ENCODE measurements around the gene PVR.

Gene PVR

DNA sequence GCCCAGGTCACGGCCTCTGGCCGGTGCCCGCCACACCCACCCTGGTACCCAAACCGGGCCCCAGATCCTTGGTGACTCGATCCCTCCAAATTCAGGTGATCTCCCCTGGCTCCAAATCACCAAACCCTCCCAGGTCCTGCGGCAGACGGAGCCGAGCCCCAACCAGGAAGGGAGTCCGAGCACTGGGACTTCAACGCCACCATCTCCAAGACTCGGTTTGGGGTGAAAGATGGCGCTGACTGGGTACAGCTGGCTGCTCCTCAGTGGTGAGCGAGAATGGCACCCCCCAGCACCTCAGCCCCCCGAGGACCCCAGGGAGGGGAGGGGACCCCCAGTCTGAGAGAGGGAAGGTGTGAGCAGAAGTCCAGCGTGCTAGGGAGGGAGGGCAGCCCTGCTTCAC lies 57.5 kb downstream of the PVR start:
- Histone ChIP-seq H2BK12ac (ENCODE audit: low read length) (no peak overlapping the region), H3K4me1 (ENCODE audit: control insufficient read depth in 1 of 2, insufficient read depth in 2 of 2, low read length in 2 of 2) (no peaks in the 10 kb centered on the region), H3K4ac (ENCODE audit: low read depth, low read length) (no peak overlapping the region), H2AK5ac (ENCODE audit: low read length) (no peak overlapping the region), H3K18ac (ENCODE audit: low read length) (no peak overlapping the region), H3K9ac (ENCODE audit: low read length) (no peak overlapping the region), H3K36me3 (ENCODE audit: control insufficient read depth in 1 of 2, insufficient read depth in 2 of 2, low read length in 2 of 2) (no peaks in the 10 kb centered on the region), H2BK120ac (ENCODE audit: insufficient read depth, low read length, poor library complexity) (no peak overlapping the region), H3K27ac (ENCODE audit: low read depth, low read length) (no peak overlapping the region), H3K9me3 (ENCODE audit: insufficient read depth, low read depth, low read length) (no peaks in the 10 kb centered on the region), H4K12ac (ENCODE audit: low read depth, low read length) (no peak overlapping the region), H4K91ac (ENCODE audit: low read depth, low read length) (no peak overlapping the region), H3K79me1 (ENCODE audit: low read length) (no peaks in the 10 kb centered on the region), H3K14ac (ENCODE audit: low read length) (no peak overlapping the region), H3K4me3 (ENCODE audit: low read depth, low read length) (no peak overlapping the region), H2AFZ (ENCODE audit: insufficient read depth, low read length, poor library complexity) (no peak overlapping the region), H3K27me3 (ENCODE audit: insufficient read depth, low read length) (no peaks in the 10 kb centered on the region), H2BK5ac (ENCODE audit: low read depth, low read length, poor library complexity) (no peak overlapping the region), H3K4me2 (ENCODE audit: low read length) (no peak overlapping the region), H4K8ac (ENCODE audit: low read depth, low read length) (no peak overlapping the region), H3K79me2 (ENCODE audit: control insufficient read depth, insufficient read depth, low read length, poor library complexity) (no peaks in the 10 kb centered on the region), H3K23ac (ENCODE audit: low read length) (no peak overlapping the region)
- WGBS (ENCODE audit: extremely low coverage, insufficient coverage, insufficient read length), result no CpG with 5 or more reads among the region's 15 CpGs
- no peak for DNase-seq

DNA sequence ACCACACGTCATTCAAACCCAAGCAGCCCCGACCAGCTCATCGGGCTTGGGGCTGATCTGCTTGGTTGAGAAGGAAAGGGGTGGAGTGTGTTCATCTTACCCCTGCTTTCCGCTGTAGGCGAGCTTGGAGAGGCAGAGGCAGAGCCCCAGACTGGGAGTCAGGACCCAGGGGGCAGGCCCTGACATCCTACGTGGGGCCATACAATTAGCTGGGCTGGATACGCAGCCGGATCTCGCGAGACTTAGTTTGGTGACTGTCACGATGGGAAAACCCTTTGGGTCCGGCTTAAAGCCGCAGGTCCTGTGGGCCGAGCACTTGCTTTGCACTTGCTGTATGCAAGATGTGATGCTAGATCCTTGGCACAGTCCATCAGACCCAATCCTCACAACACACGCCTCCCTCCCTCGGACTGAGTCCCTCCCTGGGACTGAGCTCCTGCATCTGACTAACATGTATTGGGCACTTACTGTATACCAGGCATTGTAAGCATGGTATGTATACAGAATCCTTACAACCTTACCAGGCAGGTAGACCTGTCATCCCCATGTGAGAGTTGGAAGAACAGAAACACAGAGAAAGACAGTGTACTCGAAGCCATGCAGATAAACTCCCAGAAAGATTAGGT lies 59.0 kb downstream of the PVR start:
- no peak overlapping the region for H3K4me3 ChIP-seq (ENCODE audit: low read depth, low read length)
- no peaks in the 10 kb centered on the region for H3K4me1 ChIP-seq (ENCODE audit: control insufficient read depth in 1 of 2, insufficient read depth in 2 of 2, low read length in 2 of 2)
- H3K23ac ChIP-seq (ENCODE audit: low read length), result no peak overlapping the region
- no peak overlapping the region for H2BK5ac ChIP-seq (ENCODE audit: low read depth, low read length, poor library complexity)
- no peaks in the 10 kb centered on the region for H3K79me2 ChIP-seq (ENCODE audit: control insufficient read depth, insufficient read depth, low read length, poor library complexity)
- no CpG with 5 or more reads among the region's 17 CpGs for WGBS (ENCODE audit: extremely low coverage, insufficient coverage, insufficient read length)
- no peak overlapping the region for H2BK120ac ChIP-seq (ENCODE audit: insufficient read depth, low read length, poor library complexity)
- no peak overlapping the region for H3K14ac ChIP-seq (ENCODE audit: low read length)
- peak in 1 of 2 donors; percentile 15 for DNase-seq
- no peak overlapping the region for H3K4me2 ChIP-seq (ENCODE audit: low read length)
- H3K27ac ChIP-seq (ENCODE audit: low read depth, low read length), result no peak overlapping the region
- H4K8ac ChIP-seq (ENCODE audit: low read depth, low read length), result no peak overlapping the region
- H2AFZ ChIP-seq (ENCODE audit: insufficient read depth, low read length, poor library complexity), result no peak overlapping the region
- H3K36me3 ChIP-seq (ENCODE audit: control insufficient read depth in 1 of 2, insufficient read depth in 2 of 2, low read length in 2 of 2), result no peaks in the 10 kb centered on the region
- H3K4ac ChIP-seq (ENCODE audit: low read depth, low read length), result no peak overlapping the region
- H4K12ac ChIP-seq (ENCODE audit: low read depth, low read length), result no peak overlapping the region
- no peak overlapping the region for H3K9ac ChIP-seq (ENCODE audit: low read length)
- no peaks in the 10 kb centered on the region for H3K79me1 ChIP-seq (ENCODE audit: low read length)
- H2BK12ac ChIP-seq (ENCODE audit: low read length), result no peak overlapping the region
- H3K18ac ChIP-seq (ENCODE audit: low read length), result no peak overlapping the region
- H3K27me3 ChIP-seq (ENCODE audit: insufficient read depth, low read length), result no peaks in the 10 kb centered on the region
- no peak overlapping the region for H2AK5ac ChIP-seq (ENCODE audit: low read length)
- H3K9me3 ChIP-seq (ENCODE audit: insufficient read depth, low read depth, low read length), result peaks cover 1% of the 10 kb centered on the region
- no peak overlapping the region for H4K91ac ChIP-seq (ENCODE audit: low read depth, low read length)

DNA sequence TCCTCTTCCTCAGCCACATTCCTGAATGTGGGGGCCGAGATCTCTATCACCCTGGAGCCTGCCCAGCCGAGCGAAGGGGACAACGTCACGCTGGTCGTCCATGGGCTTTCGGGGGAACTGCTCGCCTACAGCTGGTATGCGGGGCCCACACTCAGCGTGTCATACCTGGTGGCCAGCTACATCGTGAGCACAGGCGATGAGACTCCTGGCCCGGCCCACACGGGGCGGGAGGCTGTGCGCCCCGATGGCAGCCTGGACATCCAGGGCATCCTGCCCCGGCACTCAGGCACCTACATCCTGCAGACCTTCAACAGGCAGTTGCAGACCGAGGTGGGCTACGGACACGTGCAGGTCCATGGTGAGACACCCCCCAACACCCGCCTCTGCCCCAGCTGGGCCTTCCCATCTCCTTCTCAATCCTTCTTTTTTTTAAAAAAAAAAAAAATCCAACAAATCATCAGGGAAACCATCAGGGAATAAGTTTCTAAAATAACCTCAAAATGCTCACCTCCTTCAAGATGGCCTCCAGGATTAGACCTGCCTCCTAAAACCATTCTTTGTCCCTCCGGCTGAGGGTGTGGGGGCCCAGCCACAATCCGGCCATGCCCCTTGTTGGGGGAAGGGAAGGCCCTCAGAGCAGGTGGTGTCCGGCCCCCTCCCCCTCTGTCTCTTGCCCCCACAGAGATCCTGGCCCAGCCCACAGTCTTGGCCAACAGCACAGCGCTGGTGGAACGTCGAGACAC lies 59.8 kb downstream of the PVR start:
- no peak overlapping the region for H3K4me2 ChIP-seq (ENCODE audit: low read length)
- no peak overlapping the region for H4K12ac ChIP-seq (ENCODE audit: low read depth, low read length)
- H3K27ac ChIP-seq (ENCODE audit: low read depth, low read length), result no peak overlapping the region
- H3K9me3 ChIP-seq (ENCODE audit: insufficient read depth, low read depth, low read length), result peaks cover 2% of the 10 kb centered on the region
- H2AFZ ChIP-seq (ENCODE audit: insufficient read depth, low read length, poor library complexity), result no peak overlapping the region
- H4K91ac ChIP-seq (ENCODE audit: low read depth, low read length), result no peak overlapping the region
- no peaks in the 10 kb centered on the region for H3K36me3 ChIP-seq (ENCODE audit: control insufficient read depth in 1 of 2, insufficient read depth in 2 of 2, low read length in 2 of 2)
- no peak overlapping the region for H2AK5ac ChIP-seq (ENCODE audit: low read length)
- no peaks in the 10 kb centered on the region for H3K4me1 ChIP-seq (ENCODE audit: control insufficient read depth in 1 of 2, insufficient read depth in 2 of 2, low read length in 2 of 2)
- H3K79me1 ChIP-seq (ENCODE audit: low read length), result no peaks in the 10 kb centered on the region
- no peak overlapping the region for H3K23ac ChIP-seq (ENCODE audit: low read length)
- no peak overlapping the region for H3K18ac ChIP-seq (ENCODE audit: low read length)
- no peak overlapping the region for H2BK12ac ChIP-seq (ENCODE audit: low read length)
- H3K4me3 ChIP-seq (ENCODE audit: low read depth, low read length), result no peak overlapping the region
- H3K9ac ChIP-seq (ENCODE audit: low read length), result no peak overlapping the region
- no CpG with 5 or more reads among the region's 28 CpGs for WGBS (ENCODE audit: extremely low coverage, insufficient coverage, insufficient read length)
- no peaks in the 10 kb centered on the region for H3K27me3 ChIP-seq (ENCODE audit: insufficient read depth, low read length)
- H2BK120ac ChIP-seq (ENCODE audit: insufficient read depth, low read length, poor library complexity), result no peak overlapping the region
- H3K14ac ChIP-seq (ENCODE audit: low read length), result no peak overlapping the region
- H3K79me2 ChIP-seq (ENCODE audit: control insufficient read depth, insufficient read depth, low read length, poor library complexity), result no peaks in the 10 kb centered on the region
- no peak for DNase-seq
- H3K4ac ChIP-seq (ENCODE audit: low read depth, low read length), result no peak overlapping the region
- no peak overlapping the region for H4K8ac ChIP-seq (ENCODE audit: low read depth, low read length)
- no peak overlapping the region for H2BK5ac ChIP-seq (ENCODE audit: low read depth, low read length, poor library complexity)

GRCh38 chr19:44704982-44705381 lies 61.3 kb downstream of the PVR start:
- no peak overlapping the region for H4K12ac ChIP-seq (ENCODE audit: low read depth, low read length)
- no peak overlapping the region for H2AFZ ChIP-seq (ENCODE audit: insufficient read depth, low read length, poor library complexity)
- no peaks in the 10 kb centered on the region for H3K4me1 ChIP-seq (ENCODE audit: control insufficient read depth in 1 of 2, insufficient read depth in 2 of 2, low read length in 2 of 2)
- H3K14ac ChIP-seq (ENCODE audit: low read length), result no peak overlapping the region
- H3K36me3 ChIP-seq (ENCODE audit: control insufficient read depth in 1 of 2, insufficient read depth in 2 of 2, low read length in 2 of 2), result no peaks in the 10 kb centered on the region
- no peak overlapping the region for H2BK5ac ChIP-seq (ENCODE audit: low read depth, low read length, poor library complexity)
- no peak overlapping the region for H2AK5ac ChIP-seq (ENCODE audit: low read length)
- no peak overlapping the region for H4K91ac ChIP-seq (ENCODE audit: low read depth, low read length)
- H3K4me2 ChIP-seq (ENCODE audit: low read length), result no peak overlapping the region
- no peaks in the 10 kb centered on the region for H3K79me2 ChIP-seq (ENCODE audit: control insufficient read depth, insufficient read depth, low read length, poor library complexity)
- H3K18ac ChIP-seq (ENCODE audit: low read length), result no peak overlapping the region
- no peak overlapping the region for H3K9ac ChIP-seq (ENCODE audit: low read length)
- no CpG with 5 or more reads among the region's 1 CpG for WGBS (ENCODE audit: extremely low coverage, insufficient coverage, insufficient read length)
- no peak overlapping the region for H3K23ac ChIP-seq (ENCODE audit: low read length)
- DNase-seq, result no peak
- no peaks in the 10 kb centered on the region for H3K27me3 ChIP-seq (ENCODE audit: insufficient read depth, low read length)
- H2BK120ac ChIP-seq (ENCODE audit: insufficient read depth, low read length, poor library complexity), result no peak overlapping the region
- H3K4me3 ChIP-seq (ENCODE audit: low read depth, low read length), result no peak overlapping the region
- peaks cover 2% of the 10 kb centered on the region for H3K9me3 ChIP-seq (ENCODE audit: insufficient read depth, low read depth, low read length)
- no peak overlapping the region for H4K8ac ChIP-seq (ENCODE audit: low read depth, low read length)
- no peak overlapping the region for H2BK12ac ChIP-seq (ENCODE audit: low read length)
- no peak overlapping the region for H3K27ac ChIP-seq (ENCODE audit: low read depth, low read length)
- H3K4ac ChIP-seq (ENCODE audit: low read depth, low read length), result no peak overlapping the region
- H3K79me1 ChIP-seq (ENCODE audit: low read length), result no peaks in the 10 kb centered on the region

Data from trophoblast cell (in vitro differentiated cells and primary cell).